Mesendoderm (in vitro differentiated cells): ENCODE data around the gene GPRIN2.
"Not testable (repeated sequence)": the region's sequence is repeated elsewhere in the genome, so short reads cannot be mapped to it uniquely, and the experiment has no call there.

Source experiments
- DNase-seq: peaks from one replicate; pipeline ENCODE4 v3.0.0; 2013
- H2AK5ac ChIP-seq: 2 replicates; pipeline ENCODE4 v1.6.1; 2013; ENCODE audit warnings: low read length, inconsistent platforms
- H2BK120ac ChIP-seq: 2 replicates; pipeline ENCODE4 v1.6.1; 2013; ENCODE audit warnings: low read depth, mild to moderate bottlenecking, low read length, moderate library complexity, mixed read lengths
- H2BK15ac ChIP-seq: replicated peaks from 2 replicates; pipeline ENCODE4 v1.6.1; 2013; ENCODE audit warnings: low read depth, mild to moderate bottlenecking, moderate library complexity
- H2BK5ac ChIP-seq: 2 replicates; pipeline ENCODE4 v1.6.1; 2013; ENCODE audit warnings: low read length, inconsistent platforms
- H3K18ac ChIP-seq: 2 replicates; pipeline ENCODE4 v1.6.1; 2013; ENCODE audit warnings: mild to moderate bottlenecking, low read length, mixed read lengths
- H3K23ac ChIP-seq: one replicate; pipeline ENCODE4 v1.6.1; 2013; ENCODE audit warnings: low read length
- H3K27ac ChIP-seq: 2 replicates; pipeline ENCODE4 v1.5.1; 2013; ENCODE audit warnings: low read depth, mild to moderate bottlenecking, inconsistent platforms, low read length, moderate library complexity
- H3K27me3 ChIP-seq: 2 replicates; pipeline ENCODE4 v1.6.1; 2013; ENCODE audit warnings: low read length, control low read depth, mild to moderate bottlenecking, inconsistent platforms; ENCODE audit not compliant: insufficient read depth, poor library complexity
- H3K36me3 ChIP-seq: 2 replicates; pipeline ENCODE4 v1.6.1; 2013; ENCODE audit warnings: low read length, inconsistent platforms; ENCODE audit not compliant: control insufficient read depth, insufficient read depth
- H3K4ac ChIP-seq: one replicate; pipeline ENCODE4 v1.6.1; 2013; ENCODE audit warnings: low read depth, mild to moderate bottlenecking, low read length, moderate library complexity
- H3K4me1 ChIP-seq: 2 replicates; pipeline ENCODE4 v1.6.1; 2013; ENCODE audit warnings: low read depth, low read length, inconsistent platforms; ENCODE audit not compliant: control insufficient read depth
- H3K4me2 ChIP-seq: 2 replicates; pipeline ENCODE4 v1.6.1; 2013; ENCODE audit warnings: low read length
- H3K4me3 ChIP-seq: 2 replicates; pipeline ENCODE4 v1.5.1; 2013; ENCODE audit warnings: mild to moderate bottlenecking, low read length
- H3K56ac ChIP-seq: one replicate; pipeline ENCODE4 v1.6.1; 2013; ENCODE audit warnings: low read length
- H3K79me1 ChIP-seq: 2 replicates; pipeline ENCODE4 v1.6.1; 2013; ENCODE audit warnings: low read length, inconsistent platforms
- H3K79me2 ChIP-seq: 2 replicates; pipeline ENCODE4 v1.6.1; 2013; ENCODE audit warnings: mild to moderate bottlenecking, low read length; ENCODE audit not compliant: control insufficient read depth, insufficient read depth
- H3K9ac ChIP-seq: 2 replicates; pipeline ENCODE4 v1.6.1; 2013; ENCODE audit warnings: low read length, inconsistent platforms
- H4K5ac ChIP-seq: one replicate; pipeline ENCODE4 v1.6.1; 2013; ENCODE audit warnings: low read length
- H4K8ac ChIP-seq: one replicate; pipeline ENCODE4 v1.6.1; 2013; ENCODE audit warnings: low read depth, mild to moderate bottlenecking, control low read depth, low read length, moderate library complexity
- WGBS: extraction: QIAGEN DNeasy Blood & Tissue Kit; methylation state at CpG from one replicate; pipeline ENCODE4 v1.1.7; 2013; ENCODE audit warnings: low lambda C conversion rate, missing lambda C conversion rate; ENCODE audit not compliant: insufficient coverage; ENCODE audit errors: extremely low coverage; 5-methylcytosine and 5-hydroxymethylcytosine counted together

Gene GPRIN2

DNA sequence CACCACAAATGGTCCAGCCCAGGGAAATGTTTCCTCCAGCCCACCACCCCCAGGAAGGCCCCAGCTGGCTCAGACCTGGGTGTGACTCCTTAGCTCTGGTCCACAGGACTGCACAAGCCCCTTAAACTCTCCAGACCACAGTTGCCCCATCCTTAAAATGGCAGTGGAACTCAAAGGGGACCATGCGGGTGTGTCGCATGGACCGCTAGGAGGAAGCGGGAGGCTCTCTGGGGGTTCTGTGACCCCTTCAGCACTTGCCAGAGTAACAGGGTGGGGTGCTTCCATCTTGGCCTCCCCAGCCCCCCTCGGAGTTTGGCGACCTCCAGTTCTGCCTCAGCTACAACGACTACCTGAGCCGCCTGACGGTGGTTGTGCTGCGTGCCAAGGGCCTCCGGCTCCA lies 27.7 kb upstream of the GPRIN2 start:
- H3K27me3 ChIP-seq, H3K4me2 ChIP-seq, H3K79me1 ChIP-seq, H3K18ac ChIP-seq, H3K23ac ChIP-seq, H3K4ac ChIP-seq, H3K56ac ChIP-seq, H2BK5ac ChIP-seq, H3K36me3 ChIP-seq, H2BK120ac ChIP-seq, H3K9ac ChIP-seq, DNase-seq, H3K4me1 ChIP-seq, H3K4me3 ChIP-seq, H3K27ac ChIP-seq, H2AK5ac ChIP-seq, H3K79me2 ChIP-seq, H2BK15ac ChIP-seq, H4K5ac ChIP-seq, H4K8ac ChIP-seq: not testable (repeated sequence)
- no CpG with 5 or more reads among the region's 11 CpGs for WGBS

DNA sequence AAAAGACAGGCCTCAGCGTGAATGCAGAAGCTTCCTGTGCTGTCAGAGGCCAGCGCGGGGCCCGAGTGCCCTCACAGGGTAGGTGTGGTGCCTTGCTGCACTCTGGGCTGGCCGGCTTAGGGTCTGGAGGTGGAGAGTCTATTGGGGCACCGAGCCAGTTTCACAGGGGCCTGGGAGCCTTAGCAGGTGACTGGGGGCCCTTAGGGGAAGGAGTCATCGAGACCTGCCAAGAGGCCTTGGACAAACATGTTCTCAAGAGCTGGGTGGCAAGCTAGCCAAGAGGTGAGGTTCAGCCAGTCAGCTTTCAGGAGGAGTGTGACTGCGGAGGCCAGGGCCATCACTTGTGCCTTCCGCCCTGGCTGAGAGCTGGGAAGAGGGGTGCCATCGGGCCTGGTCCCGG lies 26.1 kb upstream of the GPRIN2 start:
- H3K23ac ChIP-seq, H3K18ac ChIP-seq, H2BK15ac ChIP-seq, H3K27ac ChIP-seq, H3K4me1 ChIP-seq, H2BK5ac ChIP-seq, H4K8ac ChIP-seq, H3K27me3 ChIP-seq, DNase-seq, H2BK120ac ChIP-seq, H3K79me1 ChIP-seq, H3K36me3 ChIP-seq, H2AK5ac ChIP-seq, H3K4me3 ChIP-seq, H3K4me2 ChIP-seq, H4K5ac ChIP-seq, H3K56ac ChIP-seq, H3K9ac ChIP-seq, H3K79me2 ChIP-seq, H3K4ac ChIP-seq: not testable (repeated sequence)
- no CpG with 5 or more reads among the region's 11 CpGs for WGBS

DNA sequence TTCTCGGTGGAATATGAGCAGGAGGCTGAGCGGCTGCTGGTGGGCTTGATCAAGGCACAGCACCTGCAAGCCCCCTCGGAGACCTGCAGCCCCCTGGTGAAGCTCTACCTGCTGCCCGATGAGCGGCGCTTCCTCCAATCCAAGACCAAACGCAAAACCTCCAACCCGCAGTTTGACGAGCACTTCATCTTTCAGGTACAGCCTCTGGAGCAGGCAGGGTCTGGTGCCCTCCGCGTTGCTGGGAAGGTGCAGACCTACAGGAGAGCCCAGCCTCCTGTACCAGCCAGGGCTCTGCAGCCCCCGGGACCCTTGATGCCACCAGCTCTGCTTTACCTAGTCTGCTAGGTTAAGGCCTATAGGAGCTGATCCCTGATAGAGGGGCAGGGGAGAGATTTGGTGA lies 25.5 kb upstream of the GPRIN2 start:
- H2BK120ac ChIP-seq, H2AK5ac ChIP-seq, H3K79me1 ChIP-seq, H4K8ac ChIP-seq, H3K4me1 ChIP-seq, H3K18ac ChIP-seq, H3K27ac ChIP-seq, H2BK5ac ChIP-seq, H3K79me2 ChIP-seq, H3K27me3 ChIP-seq, H4K5ac ChIP-seq, H3K9ac ChIP-seq, H3K36me3 ChIP-seq, H3K4me2 ChIP-seq, H3K4ac ChIP-seq, H3K56ac ChIP-seq, H3K23ac ChIP-seq, DNase-seq, H2BK15ac ChIP-seq, H3K4me3 ChIP-seq: not testable (repeated sequence)
- no CpG with 5 or more reads among the region's 12 CpGs for WGBS

DNA sequence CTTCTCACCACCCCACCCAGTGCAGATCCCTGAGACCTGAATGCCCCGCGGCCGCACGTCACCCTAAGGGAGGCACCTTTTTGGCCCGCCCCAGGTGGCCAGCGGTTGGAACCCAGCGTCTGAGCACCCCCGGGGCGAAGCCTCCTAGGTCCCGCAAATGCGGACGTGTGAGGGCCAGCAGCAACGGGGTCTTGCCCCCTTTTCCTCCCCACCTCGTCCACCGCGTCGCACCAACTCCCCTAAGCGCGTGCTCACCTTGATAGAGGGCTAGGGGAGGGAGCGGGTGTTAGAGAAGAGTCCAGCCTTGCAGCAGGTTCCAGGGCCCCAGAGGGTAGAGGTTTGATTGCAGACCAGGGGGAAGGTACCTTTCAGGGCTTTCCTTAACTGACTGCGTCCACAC lies 22.9 kb upstream of the GPRIN2 start:
- H3K56ac ChIP-seq, H2BK5ac ChIP-seq, DNase-seq, H3K4me2 ChIP-seq, H4K8ac ChIP-seq, H3K4ac ChIP-seq, H2AK5ac ChIP-seq, H2BK15ac ChIP-seq, H3K23ac ChIP-seq, H3K79me2 ChIP-seq, H4K5ac ChIP-seq, H3K4me3 ChIP-seq, H3K36me3 ChIP-seq, H3K18ac ChIP-seq, H3K27me3 ChIP-seq, H2BK120ac ChIP-seq, H3K79me1 ChIP-seq, H3K4me1 ChIP-seq, H3K9ac ChIP-seq, H3K27ac ChIP-seq: not testable (repeated sequence)
- WGBS, result no CpG with 5 or more reads among the region's 21 CpGs

DNA sequence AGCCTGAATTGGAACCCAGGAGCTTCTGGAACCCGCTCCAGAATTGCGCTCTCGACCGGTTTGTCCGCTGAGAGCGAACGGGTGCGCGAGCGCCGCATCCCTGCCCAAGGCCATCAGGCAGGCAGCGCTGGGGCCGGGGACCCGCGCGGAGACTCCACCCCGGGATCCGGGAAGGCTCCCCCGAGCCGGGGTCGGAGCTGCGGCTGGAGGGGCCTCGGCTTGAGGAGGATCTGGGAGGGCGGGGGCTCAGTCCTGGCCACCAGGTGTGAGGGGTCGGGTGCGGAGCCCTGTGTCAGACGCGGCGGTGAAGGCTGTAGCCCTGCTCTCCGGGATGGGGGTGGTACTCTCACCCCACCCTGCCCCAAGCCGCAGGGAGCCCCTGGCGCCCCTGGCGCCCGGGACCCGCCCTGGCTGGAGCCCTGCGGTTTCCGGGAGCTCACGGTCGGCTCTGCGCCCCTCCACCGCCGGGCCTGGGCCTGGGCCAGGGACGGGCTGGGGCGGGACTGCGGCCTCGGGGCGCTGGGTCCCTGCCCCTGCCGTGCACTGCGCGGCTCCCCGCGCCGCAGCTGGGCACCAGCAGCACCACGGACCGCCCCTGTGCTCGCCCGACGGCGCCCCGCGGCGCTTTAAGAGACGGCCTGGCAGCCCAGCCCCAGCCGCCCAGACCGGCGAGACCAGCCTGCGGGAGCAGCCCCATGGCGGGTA lies 22.2 kb upstream of the GPRIN2 start, which contains the start of gene SYT15:
SYT15 (plus strand) TSS at position 655 of the 705 bp plus-strand sequence; CDS start at position 696, 41 bp downstream.
- H3K4me2 ChIP-seq, H2AK5ac ChIP-seq, H3K27me3 ChIP-seq, H3K79me2 ChIP-seq, H3K56ac ChIP-seq, H3K27ac ChIP-seq, H2BK15ac ChIP-seq, H3K4me3 ChIP-seq, H4K5ac ChIP-seq, H2BK120ac ChIP-seq, H3K36me3 ChIP-seq, H3K9ac ChIP-seq, H3K18ac ChIP-seq, H4K8ac ChIP-seq, H3K23ac ChIP-seq, H2BK5ac ChIP-seq, H3K79me1 ChIP-seq, DNase-seq, H3K4ac ChIP-seq, H3K4me1 ChIP-seq: not testable (repeated sequence)
- no CpG with 5 or more reads among the region's 68 CpGs for WGBS
